Osteocyte (in vitro differentiated cells): ENCODE data around the gene TMPRSS11F. TPM values are rescaled to one million over a fixed set of nuclear protein-coding genes. Genes with fewer than 3 reads are reported as not detected.
"Not testable (repeated sequence)": the region's sequence is repeated elsewhere in the genome, so short reads cannot be mapped to it uniquely, and the experiment has no call there.

Experiments used
- DNase-seq: peaks from one replicate; pipeline ENCODE4 v3.0.0; 2021; ENCODE audit warnings: mixed read lengths; ENCODE audit not compliant: unreplicated experiment; ENCODE audit errors: extremely low spot score
- H3K27ac Mint-ChIP-seq: one replicate; pipeline ENCODE4 v1.8.0; 2021; ENCODE audit warnings: mild to moderate bottlenecking, mixed read lengths; ENCODE audit not compliant: unreplicated experiment
- H3K27me3 Mint-ChIP-seq: one replicate; pipeline ENCODE4 v1.8.0; 2021; ENCODE audit warnings: mixed read lengths; ENCODE audit not compliant: unreplicated experiment
- H3K36me3 Mint-ChIP-seq: one replicate; pipeline ENCODE4 v1.8.0; 2021; ENCODE audit warnings: mixed read lengths; ENCODE audit not compliant: unreplicated experiment
- H3K4me1 Mint-ChIP-seq: one replicate; pipeline ENCODE4 v1.8.0; 2021; ENCODE audit warnings: mixed read lengths; ENCODE audit not compliant: unreplicated experiment
- H3K4me3 Mint-ChIP-seq: one replicate; pipeline ENCODE4 v1.8.0; 2021; ENCODE audit warnings: mild to moderate bottlenecking, moderate library complexity, mixed read lengths; ENCODE audit not compliant: unreplicated experiment
- H3K9me3 Mint-ChIP-seq: one replicate; pipeline ENCODE4 v1.8.0; 2021; ENCODE audit warnings: mixed read lengths; ENCODE audit not compliant: unreplicated experiment
- CTCF ChIP-seq: fragments of 200-600 bp; sonication (generic); IDR thresholded peaks from 2 replicates; pipeline ENCODE4 v1.5.0; 2021; ENCODE audit warnings: antibody characterized with exemption, mild to moderate bottlenecking, moderate library complexity
- long read RNA-seq: library from polyadenylated mRNA; unstranded; transcript quantifications from one replicate; pipeline ENCODE4 v2.0.0, GENCODE V29; 2021
- total RNA-seq: library from RNA; stranded (reverse); gene quantifications from 2 replicates; pipeline ENCODE4 v1.2.1, GENCODE V29; 2021

Gene TMPRSS11F
- not detected in 2 replicates for total RNA-seq
- long read RNA-seq: 0 reads

GRCh38 chr4:68129793-68130192 lies at the start of gene TMPRSS11F:
TMPRSS11F (minus strand) TSS chr4:68129869; CDS start chr4:68129820, 49 bp downstream.
- Mint-ChIP-seq H3K27ac (no peak within 1 kb of the TSS), H3K4me3 (no peak within 1 kb of the TSS), H3K36me3 (no peaks in the 10 kb centered on the region), H3K9me3 (no peaks in the 10 kb centered on the region), H3K4me1 (no peaks in the 10 kb centered on the region), H3K27me3 (peaks cover 6% of the 10 kb centered on the region)
- no peak for TF ChIP-seq CTCF
- no peak for DNase-seq

- DNase-seq: no peak
- Mint-ChIP-seq H3K36me3 (no peaks in the 10 kb centered on the region), H3K27ac (no peak overlapping the region), H3K27me3 (peaks cover 38% of the 10 kb centered on the region), H3K9me3 (no peaks in the 10 kb centered on the region), H3K4me1 (no peaks in the 10 kb centered on the region), H3K4me3 (no peak overlapping the region)
- TF ChIP-seq CTCF: no peak
Measured at GRCh38 chr4:68176904-68177303, 47.2 kb upstream of the TMPRSS11F start.

GRCh38 chr4:68176500-68176899 lies 46.8 kb upstream of the TMPRSS11F start:
- H3K27ac Mint-ChIP-seq: no peak overlapping the region
- no peak for TF ChIP-seq CTCF
- H3K4me3 Mint-ChIP-seq: no peak overlapping the region
- H3K4me1 Mint-ChIP-seq: no peaks in the 10 kb centered on the region
- no peak for DNase-seq
- peaks cover 38% of the 10 kb centered on the region for H3K27me3 Mint-ChIP-seq
- no peaks in the 10 kb centered on the region for H3K9me3 Mint-ChIP-seq
- no peaks in the 10 kb centered on the region for H3K36me3 Mint-ChIP-seq

GRCh38 chr4:68175562-68176155 lies 46.0 kb upstream of the TMPRSS11F start:
- no peak for DNase-seq
- no peaks in the 10 kb centered on the region for H3K9me3 Mint-ChIP-seq
- no peak overlapping the region for H3K27ac Mint-ChIP-seq
- H3K4me3 Mint-ChIP-seq: no peak overlapping the region
- H3K4me1 Mint-ChIP-seq: no peaks in the 10 kb centered on the region
- no peaks in the 10 kb centered on the region for H3K36me3 Mint-ChIP-seq
- peak; percentile 68 for TF ChIP-seq CTCF
- H3K27me3 Mint-ChIP-seq: peaks cover 34% of the 10 kb centered on the region

GRCh38 chr4:68174389-68174788 lies 44.7 kb upstream of the TMPRSS11F start:
- H3K9me3 Mint-ChIP-seq, H3K4me1 Mint-ChIP-seq, H3K4me3 Mint-ChIP-seq, DNase-seq, H3K36me3 Mint-ChIP-seq, H3K27ac Mint-ChIP-seq: not testable (repeated sequence)
- peaks cover 34% of the 10 kb centered on the region for H3K27me3 Mint-ChIP-seq

GRCh38 chr4:68172147-68172546 lies 42.5 kb upstream of the TMPRSS11F start:
- DNase-seq, H3K27ac Mint-ChIP-seq, H3K4me3 Mint-ChIP-seq, H3K36me3 Mint-ChIP-seq, H3K9me3 Mint-ChIP-seq, H3K4me1 Mint-ChIP-seq: not testable (repeated sequence)
- peaks cover 19% of the 10 kb centered on the region for H3K27me3 Mint-ChIP-seq
